Measurements from ENCODE around the gene TIGD6. TPM values are rescaled to one million over a fixed set of nuclear protein-coding genes. Genes with fewer than 3 reads are reported as not detected.

The TIGD6 gene
- total RNA-seq, 1 donor from 2014 or later = 4.7 TPM

GRCh38 chr5:150020249-150020648, 19.8 kb upstream of the TIGD6 start:
- Histone ChIP-seq H3K36me3 (peaks cover 0 to 61% of the 10 kb centered on the region in 2 donors), H3K27ac (peak overlapping the region; percentile 47), H3K9me3 (no peaks in the 10 kb centered on the region), H3K4me1 (peaks cover 26% of the 10 kb centered on the region), H3K27me3 (no peaks in the 10 kb centered on the region), H3K4me3 (no peak overlapping the region)
- TF ChIP-seq POLR2AphosphoS5 (IDR thresholded peaks at IDR 0.05; ENCODE audit: insufficient read depth in 1 of 2, low read depth in 1 of 2) = no peak
- TF ChIP-seq POLR2A (IDR thresholded peaks at IDR 0.05) = no peak
- no peak for TF ChIP-seq CTCF (IDR thresholded peaks at IDR 0.05)
- intact Hi-C loops (cut with DNase I) = no loop called here
- no peak for DNase-seq (ENCODE audit: extremely low spot score in 2 of 2)

GRCh38 chr5:150017226-150018005, 17.0 kb upstream of the TIGD6 start:
- H3K27me3 ChIP-seq = no peaks in the 10 kb centered on the region
- H3K36me3 ChIP-seq = peaks cover 0 to 73% of the 10 kb centered on the region in 2 donors
- no peak overlapping the region for H3K4me3 ChIP-seq
- H3K27ac ChIP-seq = no peak overlapping the region
- no peaks in the 10 kb centered on the region for H3K9me3 ChIP-seq
- intact Hi-C loops (cut with DNase I) = no loop called here
- TF ChIP-seq POLR2AphosphoS5 (IDR thresholded peaks at IDR 0.05; ENCODE audit: insufficient read depth in 1 of 2, low read depth in 1 of 2) = no peak
- TF ChIP-seq CTCF (IDR thresholded peaks at IDR 0.05) = no peak
- TF ChIP-seq POLR2A (IDR thresholded peaks at IDR 0.05) = no peak
- DNase-seq (ENCODE audit: extremely low spot score in 2 of 2) = no peak
- peaks cover 18% of the 10 kb centered on the region for H3K4me1 ChIP-seq

- Histone ChIP-seq H3K27me3 (no peaks in the 10 kb centered on the region), H3K9me3 (no peaks in the 10 kb centered on the region), H3K36me3 (peaks cover 0 to 77% of the 10 kb centered on the region in 2 donors), H3K27ac (no peak overlapping the region), H3K4me3 (no peak overlapping the region), H3K4me1 (peaks cover 11% of the 10 kb centered on the region)
- no peak for TF ChIP-seq CTCF (IDR thresholded peaks at IDR 0.05)
- no peak for TF ChIP-seq POLR2A (IDR thresholded peaks at IDR 0.05)
- no peak for TF ChIP-seq POLR2AphosphoS5 (IDR thresholded peaks at IDR 0.05; ENCODE audit: insufficient read depth in 1 of 2, low read depth in 1 of 2)
- no peak for DNase-seq (ENCODE audit: extremely low spot score in 2 of 2)
- intact Hi-C loops (cut with DNase I) = no loop called here
These were observed 16.1 kb upstream of the TIGD6 start for GRCh38 chr5:150016537-150016936.

- Histone ChIP-seq H3K4me3 (no peak overlapping the region), H3K27me3 (no peaks in the 10 kb centered on the region), H3K27ac (no peak overlapping the region), H3K36me3 (peaks cover 0 to 80% of the 10 kb centered on the region in 2 donors), H3K9me3 (no peaks in the 10 kb centered on the region), H3K4me1 (no peaks in the 10 kb centered on the region)
- intact Hi-C loops (cut with DNase I) = no loop called here
- TF ChIP-seq CTCF (IDR thresholded peaks at IDR 0.05) (no peak), POLR2AphosphoS5 (IDR thresholded peaks at IDR 0.05; ENCODE audit: insufficient read depth in 1 of 2, low read depth in 1 of 2) (no peak), POLR2A (IDR thresholded peaks at IDR 0.05) (no peak)
- DNase-seq (ENCODE audit: extremely low spot score in 2 of 2) = no peak
These were observed 15.0 kb upstream of the TIGD6 start for GRCh38 chr5:150015415-150015814.

GRCh38 chr5:150014456-150014855, 14.0 kb upstream of the TIGD6 start:
- DNase-seq (ENCODE audit: extremely low spot score in 2 of 2) = no peak
- H3K36me3 ChIP-seq = peaks cover 0 to 83% of the 10 kb centered on the region in 2 donors
- no peak for TF ChIP-seq POLR2A (IDR thresholded peaks at IDR 0.05)
- TF ChIP-seq CTCF (IDR thresholded peaks at IDR 0.05) = no peak
- no peak overlapping the region for H3K27ac ChIP-seq
- no peaks in the 10 kb centered on the region for H3K4me1 ChIP-seq
- no peaks in the 10 kb centered on the region for H3K27me3 ChIP-seq
- H3K4me3 ChIP-seq = no peak overlapping the region
- intact Hi-C loops (cut with DNase I) = no loop called here
- H3K9me3 ChIP-seq = no peaks in the 10 kb centered on the region

Data from vagina (tissue), 2 donors.